GM12892 (cell line): ENCODE results near the gene OCA2.

Experiments
- POLR2A ChIP-seq: IDR thresholded peaks from 2 replicates; pipeline ENCODE4 v1.6.1; 2011; ENCODE audit warnings: low read depth, low read length, control low read depth
- POLR2AphosphoS5 ChIP-seq: IDR thresholded peaks from 2 replicates; pipeline ENCODE4 v1.6.1; 2011; ENCODE audit warnings: low read depth, low read length, control low read depth

- TF ChIP-seq POLR2AphosphoS5 (no peak), POLR2A (no peak)
Measured at GRCh38 chr15:27782125-27782524, 317.0 kb downstream of the OCA2 start.
